H9 (cell line): Measurements from ENCODE around the gene TGIF1. TPM values are rescaled to one million over a fixed set of nuclear protein-coding genes. Genes with fewer than 3 reads are reported as not detected.

Source experiments
- DNase-seq: peaks from one replicate; pipeline ENCODE4 v3.0.0-alpha.2; 2017
- H2AFZ ChIP-seq: one replicate; pipeline ENCODE4 v1.6.1; 2013; ENCODE audit warnings: mild to moderate bottlenecking, low read length, control low read depth, moderate library complexity
- H2AK5ac ChIP-seq: 2 replicates; pipeline ENCODE4 v1.6.1; 2013; ENCODE audit warnings: low read length, control low read depth, mixed read lengths; ENCODE audit not compliant: insufficient read length
- H2BK120ac ChIP-seq: one replicate; pipeline ENCODE4 v1.6.1; 2013; ENCODE audit warnings: low read depth, mild to moderate bottlenecking, low read length, control low read depth, inconsistent platforms; ENCODE audit not compliant: poor library complexity, severe bottlenecking
- H2BK12ac ChIP-seq: 2 replicates; pipeline ENCODE4 v1.6.1; 2013; ENCODE audit warnings: low read length, control low read depth, mixed read lengths, low read depth; ENCODE audit not compliant: insufficient read length
- H2BK15ac ChIP-seq: 2 replicates; pipeline ENCODE4 v1.6.1; 2013; ENCODE audit warnings: low read depth, low read length, control low read depth
- H2BK20ac ChIP-seq: one replicate; pipeline ENCODE4 v1.6.1; 2013; ENCODE audit warnings: low read depth, mild to moderate bottlenecking, low read length, control low read depth, inconsistent platforms; ENCODE audit not compliant: poor library complexity, severe bottlenecking
- H2BK5ac ChIP-seq: 2 replicates; pipeline ENCODE4 v1.6.1; 2013; ENCODE audit warnings: low read length, control low read depth, mixed read lengths; ENCODE audit not compliant: insufficient read length
- H3K14ac ChIP-seq: 2 replicates; pipeline ENCODE4 v1.6.1; 2013; ENCODE audit warnings: low read length, control low read depth; ENCODE audit not compliant: insufficient read depth
- H3K18ac ChIP-seq: 2 replicates; pipeline ENCODE4 v1.6.1; 2013; ENCODE audit warnings: low read depth, mild to moderate bottlenecking, mixed read lengths, low read length, control low read depth; ENCODE audit not compliant: insufficient read length
- H3K23ac ChIP-seq: 2 replicates; pipeline ENCODE4 v1.6.1; 2013; ENCODE audit warnings: low read length, control low read depth, mixed read lengths, low read depth; ENCODE audit not compliant: insufficient read length
- H3K23me2 ChIP-seq: 2 replicates; pipeline ENCODE4 v1.6.1; 2013; ENCODE audit warnings: low read depth, mild to moderate bottlenecking, mixed read lengths, low read length, control low read depth; ENCODE audit not compliant: insufficient read length, poor library complexity, severe bottlenecking
- H3K27ac ChIP-seq: 2 replicates; pipeline ENCODE4 v1.5.1; 2013; ENCODE audit warnings: low read length, control low read depth, mixed read lengths, low read depth; ENCODE audit not compliant: insufficient read length
- H3K27me3 ChIP-seq: 2 replicates; pipeline ENCODE4 v1.6.1; 2013; ENCODE audit warnings: low read length, control low read depth, inconsistent platforms; ENCODE audit not compliant: insufficient read depth
- H3K4ac ChIP-seq: 2 replicates; pipeline ENCODE4 v1.6.1; 2013; ENCODE audit warnings: low read depth, mild to moderate bottlenecking, control low read depth, inconsistent platforms, low read length, moderate library complexity
- H3K4me1 ChIP-seq: 2 replicates; pipeline ENCODE4 v1.6.1; 2013; ENCODE audit warnings: low read length, control low read depth, inconsistent platforms; ENCODE audit not compliant: insufficient read depth
- H3K4me2 ChIP-seq: 2 replicates; pipeline ENCODE4 v1.6.1; 2013; ENCODE audit warnings: low read length, control low read depth, mixed read lengths; ENCODE audit not compliant: insufficient read length, insufficient read depth
- H3K56ac ChIP-seq: 2 replicates; pipeline ENCODE4 v1.6.1; 2013; ENCODE audit warnings: low read depth, mild to moderate bottlenecking, mixed read lengths, low read length, control low read depth; ENCODE audit not compliant: insufficient read length
- H3K79me1 ChIP-seq: 2 replicates; pipeline ENCODE4 v1.6.1; 2013; ENCODE audit warnings: low read depth, mild to moderate bottlenecking, moderate library complexity, low read length, control low read depth, inconsistent platforms; ENCODE audit not compliant: insufficient read depth, poor library complexity, severe bottlenecking
- H3K79me2 ChIP-seq: 2 replicates; pipeline ENCODE4 v1.6.1; 2013; ENCODE audit warnings: low read length, control low read depth, inconsistent platforms; ENCODE audit not compliant: insufficient read depth
- H3K9ac ChIP-seq: 2 replicates; pipeline ENCODE4 v1.6.1; 2013; ENCODE audit warnings: low read length, control low read depth, mixed read lengths; ENCODE audit not compliant: insufficient read length; ENCODE audit errors: extremely low read depth
- H3K9me3 ChIP-seq: one replicate; pipeline ENCODE4 v1.6.1; 2013; ENCODE audit warnings: low read depth, low read length, inconsistent platforms; ENCODE audit not compliant: control insufficient read depth
- H3T11ph ChIP-seq: one replicate; pipeline ENCODE4 v1.6.1; 2013; ENCODE audit warnings: mild to moderate bottlenecking, low read length, control low read depth, inconsistent platforms
- H4K20me1 ChIP-seq: one replicate; pipeline ENCODE4 v1.6.1; 2013; ENCODE audit not compliant: control insufficient read depth, insufficient read length, insufficient read depth
- H4K5ac ChIP-seq: 2 replicates; pipeline ENCODE4 v1.6.1; 2013; ENCODE audit warnings: low read depth, mild to moderate bottlenecking, mixed read lengths, low read length, control low read depth; ENCODE audit not compliant: insufficient read length
- H4K8ac ChIP-seq: replicated peaks from 2 replicates; pipeline ENCODE4 v1.6.1; 2013; ENCODE audit warnings: low read length, control low read depth, mixed read lengths, low read depth; ENCODE audit not compliant: insufficient read length
- H4K91ac ChIP-seq: 2 replicates; pipeline ENCODE4 v1.6.1; 2013; ENCODE audit warnings: low read depth, mild to moderate bottlenecking, moderate library complexity, mixed read lengths, low read length, control low read depth; ENCODE audit not compliant: insufficient read length
- H3K27ac Mint-ChIP-seq, 3 experiments: 2 replicates in 2 of 3; 3 replicates in 1 of 3; pipeline ENCODE4 v1.8.0; 2020 to 2021; ENCODE audit warnings: mixed read lengths in 3 of 3, mild to moderate bottlenecking in 1 of 3, moderate library complexity in 1 of 3
- H3K27me3 Mint-ChIP-seq: 2 replicates; pipeline ENCODE4 v1.8.0; 2021; ENCODE audit warnings: low read depth, mild to moderate bottlenecking, moderate library complexity, mixed read lengths
- H3K36me3 Mint-ChIP-seq, 3 experiments: 2 replicates in 2 of 3; 3 replicates in 1 of 3; pipeline ENCODE4 v1.8.0; 2020 to 2021; ENCODE audit warnings: low read depth in 3 of 3, mixed read lengths in 3 of 3; ENCODE audit not compliant: insufficient read depth in 1 of 3
- H3K4me1 Mint-ChIP-seq, 2 experiments: 2 replicates each; pipeline ENCODE4 v1.8.0; 2020; ENCODE audit warnings: mixed read lengths in 2 of 2
- H3K4me3 Mint-ChIP-seq, 2 experiments: 2 replicates in 1 of 2; 3 replicates in 1 of 2; pipeline ENCODE4 v1.8.0; 2020 to 2021; ENCODE audit warnings: mild to moderate bottlenecking in 2 of 2, mixed read lengths in 2 of 2, moderate library complexity in 1 of 2
- H3K9me3 Mint-ChIP-seq, 2 experiments: 2 replicates in 1 of 2; 3 replicates in 1 of 2; pipeline ENCODE4 v1.8.0; 2020; ENCODE audit warnings: mild to moderate bottlenecking in 2 of 2, mixed read lengths in 2 of 2, moderate library complexity in 1 of 2
- CTCF ChIP-seq: fragments of 200-600 bp; sonication (generic); conservative IDR thresholded peaks from 3 replicates; pipeline ENCODE4 v1.8.0; 2021; ENCODE audit warnings: antibody characterized with exemption, mild to moderate bottlenecking
- WGBS: extraction: QIAGEN DNeasy Blood & Tissue Kit; methylation state at CpG from one replicate; pipeline ENCODE4 v1.1.7; 2013; ENCODE audit warnings: missing lambda C conversion rate, low lambda C conversion rate, mixed read lengths; ENCODE audit not compliant: insufficient read length; ENCODE audit errors: extremely low coverage; 5-methylcytosine and 5-hydroxymethylcytosine counted together
- total RNA-seq: library from RNA; stranded (reverse); gene quantifications from 2 replicates; pipeline ENCODE4 v1.2.1, GENCODE V29; 2021

TGIF1 gene
- total RNA-seq, 1 experiment from 2014 or later: 261 TPM

GRCh38 chr18:3425030-3425429 lies 24.9 kb upstream of the TGIF1 start:
- Histone ChIP-seq H3K18ac (no peak overlapping the region), H2BK15ac (no peak overlapping the region), H2BK12ac (no peak overlapping the region), H3K56ac (no peak overlapping the region), H3K27ac (no peak overlapping the region), H2AK5ac (no peak overlapping the region), H2BK5ac (no peak overlapping the region), H2BK120ac (no peak overlapping the region), H3K4ac (no peak overlapping the region), H3K9me3 (no peaks in the 10 kb centered on the region), H2BK20ac (no peak overlapping the region), H3K23ac (no peak overlapping the region), H3K4me2 (no peak overlapping the region), H4K20me1 (no peaks in the 10 kb centered on the region), H3T11ph (no peak overlapping the region), H2AFZ (no peak overlapping the region), H3K27me3 (no peaks in the 10 kb centered on the region), H4K5ac (no peak overlapping the region), H3K9ac (no peak overlapping the region), H3K23me2 (no peaks in the 10 kb centered on the region), H4K8ac (no peak overlapping the region), H3K79me2 (no peaks in the 10 kb centered on the region), H3K14ac (no peak overlapping the region), H3K79me1 (no peaks in the 10 kb centered on the region), H3K4me1 (no peaks in the 10 kb centered on the region; the same call in 1 of the 2 replicates), H4K91ac (no peak overlapping the region)
- DNase-seq: no peak
- Mint-ChIP-seq H3K9me3 (peaks cover 0 to 2% of the 10 kb centered on the region in 2 experiments; a peak in 2 of 5 replicates), H3K36me3 (peaks cover 0 to 2% (median 0%) of the 10 kb centered on the region in 3 experiments; a peak in 2 of 7 replicates), H3K4me1 (peaks cover 4 to 8% of the 10 kb centered on the region in 2 experiments; a peak in 3 of 4 replicates), H3K27ac (no peak overlapping the region), H3K4me3 (no peak overlapping the region), H3K27me3 (no peaks in the 10 kb centered on the region)
- no CpG with 5 or more reads among the region's 3 CpGs for WGBS
- no peak for TF ChIP-seq CTCF
